Fibroblast of lung (primary cell): ENCODE results near the gene HERC2.

Experiments
- CTCF ChIP-seq, 2 donors: IDR thresholded peaks in 1 of 2; conservative IDR thresholded peaks in 1 of 2; 1 replicate in 1 of 2; 2 replicates in 1 of 2; pipeline ENCODE4 v1.5.1; 2011 to 2012; ENCODE audit warnings: low read length in 2 of 2, control low read depth in 1 of 2, inconsistent platforms in 1 of 2, low read depth in 1 of 2, mild to moderate bottlenecking in 1 of 2
- EZH2 ChIP-seq: IDR thresholded peaks from 2 replicates; pipeline ENCODE4 v1.5.1; 2012; ENCODE audit warnings: low read length, control low read depth, mild to moderate bottlenecking; ENCODE audit errors: missing control alignments

- TF ChIP-seq CTCF (conservative IDR thresholded peaks at IDR 0.05 in 1 of 2, IDR thresholded peaks at IDR 0.05 in 1 of 2; ENCODE audit: low read depth in 1 of 2, low read length in 2 of 2), result no peak
- TF ChIP-seq EZH2, result no peak
Observed at GRCh38 chr15:28082891-28083684, 238.9 kb downstream of the HERC2 start.
